Caco-2 (cell line): Measurements from ENCODE around the gene DNAH10. TPM values are rescaled to one million over a fixed set of nuclear protein-coding genes. Genes with fewer than 3 reads are reported as not detected.

Source experiments
- BruUV-seq: library from RNA; stranded (reverse); fragments of 400-500 nt; replicated peaks from 2 replicates; lab custom pipeline; 2021; lab: Mats Ljungman, UMichigan
- CTCF ChIA-PET: fragments of 300-600 bp; sonication (Branson Sonifier 250); formaldehyde crosslinking; loops from one replicate; lab custom pipeline; 2022; ENCODE audit warnings: antibody characterized with exemption; lab: Charles Lee
- POLR2A ChIA-PET: fragments of 300-600 bp; sonication (Branson Sonifier 250); formaldehyde crosslinking; loops from one replicate; lab custom pipeline; 2022; ENCODE audit warnings: antibody characterized with exemption; lab: Charles Lee
- DNase-seq, 2 experiments: peaks; one replicate each; pipeline versions ENCODE4 v3.0.0 to v3.0.0-alpha.2; 2020 to 2022
- H3K27me3 ChIP-seq: replicated peaks from 2 replicates; pipeline ENCODE4 v1.6.0; 2011; ENCODE audit warnings: low read length; ENCODE audit not compliant: control insufficient read depth, insufficient read depth
- H3K36me3 ChIP-seq: 2 replicates; pipeline ENCODE4 v1.5.1; 2011; ENCODE audit warnings: low read length; ENCODE audit not compliant: control insufficient read depth, insufficient read depth
- H3K4me1 ChIP-seq: fragments of 250-450 bp; sonication (Bioruptor Pico); 2 replicates; pipeline ENCODE4 v1.5.1; 2020; ENCODE audit warnings: mild to moderate bottlenecking
- H3K4me3 ChIP-seq: 2 replicates; pipeline ENCODE4 v1.5.1; 2011; ENCODE audit warnings: low read depth, mild to moderate bottlenecking, control low read depth, low read length
- H3K9me3 ChIP-seq: fragments of 250-450 bp; sonication (Bioruptor Pico); 2 replicates; pipeline ENCODE4 v1.5.1; 2020; ENCODE audit warnings: mild to moderate bottlenecking, moderate library complexity
- H3K27ac Mint-ChIP-seq: one replicate; pipeline ENCODE4 v1.8.0; 2022; ENCODE audit warnings: mixed read lengths; ENCODE audit not compliant: unreplicated experiment
- H3K27me3 Mint-ChIP-seq: one replicate; pipeline ENCODE4 v1.8.0; 2022; ENCODE audit warnings: mixed read lengths; ENCODE audit not compliant: insufficient read depth, unreplicated experiment
- H3K36me3 Mint-ChIP-seq: one replicate; pipeline ENCODE4 v1.8.0; 2022; ENCODE audit warnings: mild to moderate bottlenecking, mixed read lengths; ENCODE audit not compliant: insufficient read depth, unreplicated experiment
- H3K4me1 Mint-ChIP-seq: one replicate; pipeline ENCODE4 v1.8.0; 2022; ENCODE audit warnings: low read depth, mixed read lengths; ENCODE audit not compliant: unreplicated experiment
- H3K4me3 Mint-ChIP-seq: one replicate; pipeline ENCODE4 v1.8.0; 2022; ENCODE audit warnings: mild to moderate bottlenecking, moderate library complexity, mixed read lengths; ENCODE audit not compliant: unreplicated experiment
- H3K9me3 Mint-ChIP-seq: one replicate; pipeline ENCODE4 v1.8.0; 2022; ENCODE audit warnings: mixed read lengths; ENCODE audit not compliant: unreplicated experiment
- intact Hi-C: fragments of 100-400 bp; cut with micrococcal nuclease; formaldehyde crosslinking; loops from one replicate; pipeline ENCODE4 v1.10.0; 2022; ENCODE audit not compliant: unreplicated experiment
- total RNA-seq: library from RNA; stranded (reverse); gene quantifications from 2 replicates; pipeline ENCODE4 v1.2.3, GENCODE V29; 2022
- TF ChIP-seq, protein P1 (sequence below), 2 experiments: fragments of 200-600 bp in 1 of 2; IDR thresholded peaks; 1 replicate in 1 of 2; 2 replicates in 1 of 2; pipeline versions ENCODE4 v1.5.1 to v1.8.0; 2011 to 2022; ENCODE audit warnings: antibody characterized with exemption in 1 of 2, control low read depth in 1 of 2, inconsistent platforms in 1 of 2, low read depth in 1 of 2, low read length in 1 of 2, mild to moderate bottlenecking in 1 of 2, moderate library complexity in 1 of 2; ENCODE audit not compliant: insufficient read depth in 1 of 2, severe bottlenecking in 1 of 2, unreplicated experiment in 1 of 2

The DNAH10 gene
- total RNA-seq, 1 experiment from 2014 or later: 0.45 TPM

DNA sequence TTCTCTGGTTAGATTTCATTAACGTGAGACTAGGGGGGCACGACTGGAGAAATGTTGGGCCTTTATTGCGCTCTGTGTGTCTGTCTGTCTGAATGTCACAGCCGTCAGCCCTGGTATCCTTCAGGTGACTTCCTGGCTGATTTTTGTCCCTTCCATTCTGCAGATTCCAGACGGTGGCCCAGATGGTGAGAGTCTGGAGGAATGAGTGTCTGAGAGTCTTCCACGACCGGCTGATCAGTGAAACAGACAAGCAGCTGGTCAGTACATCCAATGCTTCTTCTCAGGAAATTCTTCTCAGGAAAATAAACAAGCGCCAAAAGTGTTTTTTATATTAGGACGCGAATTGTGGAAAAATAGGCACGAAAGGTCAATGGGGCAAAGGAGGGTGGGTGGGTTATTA lies 117.0 kb downstream of the DNAH10 start:
- H3K36me3 ChIP-seq: no peaks in the 10 kb centered on the region
- POLR2A ChIA-PET: no interaction called here
- BruUV-seq: no TSS peak
- TF ChIP-seq, protein P1, sequence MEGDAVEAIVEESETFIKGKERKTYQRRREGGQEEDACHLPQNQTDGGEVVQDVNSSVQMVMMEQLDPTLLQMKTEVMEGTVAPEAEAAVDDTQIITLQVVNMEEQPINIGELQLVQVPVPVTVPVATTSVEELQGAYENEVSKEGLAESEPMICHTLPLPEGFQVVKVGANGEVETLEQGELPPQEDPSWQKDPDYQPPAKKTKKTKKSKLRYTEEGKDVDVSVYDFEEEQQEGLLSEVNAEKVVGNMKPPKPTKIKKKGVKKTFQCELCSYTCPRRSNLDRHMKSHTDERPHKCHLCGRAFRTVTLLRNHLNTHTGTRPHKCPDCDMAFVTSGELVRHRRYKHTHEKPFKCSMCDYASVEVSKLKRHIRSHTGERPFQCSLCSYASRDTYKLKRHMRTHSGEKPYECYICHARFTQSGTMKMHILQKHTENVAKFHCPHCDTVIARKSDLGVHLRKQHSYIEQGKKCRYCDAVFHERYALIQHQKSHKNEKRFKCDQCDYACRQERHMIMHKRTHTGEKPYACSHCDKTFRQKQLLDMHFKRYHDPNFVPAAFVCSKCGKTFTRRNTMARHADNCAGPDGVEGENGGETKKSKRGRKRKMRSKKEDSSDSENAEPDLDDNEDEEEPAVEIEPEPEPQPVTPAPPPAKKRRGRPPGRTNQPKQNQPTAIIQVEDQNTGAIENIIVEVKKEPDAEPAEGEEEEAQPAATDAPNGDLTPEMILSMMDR (IDR thresholded peaks at IDR 0.05; ENCODE audit: insufficient read depth in 1 of 2, low read depth in 1 of 2, low read length in 1 of 2, severe bottlenecking in 1 of 2, unreplicated experiment in 1 of 2): no peak
- Mint-ChIP-seq H3K27me3 (peaks cover 4% of the 10 kb centered on the region), H3K27ac (no peak overlapping the region), H3K36me3 (no peaks in the 10 kb centered on the region), H3K4me3 (no peak overlapping the region), H3K4me1 (no peaks in the 10 kb centered on the region), H3K9me3 (peaks cover 8% of the 10 kb centered on the region)
- H3K4me3 ChIP-seq: no peak overlapping the region
- no peaks in the 10 kb centered on the region for H3K4me1 ChIP-seq
- no peaks in the 10 kb centered on the region for H3K27me3 ChIP-seq
- CTCF ChIA-PET: no interaction called here
- intact Hi-C loops: no loop called here
- H3K9me3 ChIP-seq: no peaks in the 10 kb centered on the region
- no peak for DNase-seq

DNA sequence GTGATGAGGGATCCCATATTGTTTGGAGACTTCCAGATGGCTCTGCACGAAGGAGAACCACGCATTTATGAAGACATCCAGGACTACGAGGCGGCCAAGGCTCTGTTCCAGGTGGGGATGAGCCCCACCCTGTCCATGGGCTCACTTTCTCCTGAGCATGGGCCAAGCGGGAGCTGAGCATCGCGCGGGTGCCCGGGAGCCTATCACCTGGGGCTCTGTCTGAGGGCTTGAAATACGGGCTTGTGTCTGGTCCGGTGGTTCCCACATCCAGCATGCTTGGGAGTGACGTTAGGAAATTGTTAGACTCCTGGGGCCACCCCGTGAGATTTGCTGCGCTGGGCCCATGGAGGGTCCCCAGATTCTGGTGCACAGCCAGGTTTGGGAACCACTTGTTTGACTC lies 117.6 kb downstream of the DNAH10 start:
- no peak for DNase-seq
- intact Hi-C loops: no loop called here
- H3K4me3 Mint-ChIP-seq: no peak overlapping the region
- ChIA-PET CTCF (no interaction called here), POLR2A (no interaction called here)
- H3K27ac Mint-ChIP-seq: no peak overlapping the region
- Histone ChIP-seq H3K9me3 (no peaks in the 10 kb centered on the region), H3K4me1 (no peaks in the 10 kb centered on the region), H3K36me3 (no peaks in the 10 kb centered on the region), H3K27me3 (no peaks in the 10 kb centered on the region), H3K4me3 (no peak overlapping the region)
- no peaks in the 10 kb centered on the region for H3K36me3 Mint-ChIP-seq
- H3K27me3 Mint-ChIP-seq: no peaks in the 10 kb centered on the region
- H3K9me3 Mint-ChIP-seq: peaks cover 2% of the 10 kb centered on the region
- no peaks in the 10 kb centered on the region for H3K4me1 Mint-ChIP-seq
- TF ChIP-seq, protein P1 (IDR thresholded peaks at IDR 0.05; ENCODE audit: insufficient read depth in 1 of 2, low read depth in 1 of 2, low read length in 1 of 2, severe bottlenecking in 1 of 2, unreplicated experiment in 1 of 2): no peak
- BruUV-seq: no TSS peak

DNA sequence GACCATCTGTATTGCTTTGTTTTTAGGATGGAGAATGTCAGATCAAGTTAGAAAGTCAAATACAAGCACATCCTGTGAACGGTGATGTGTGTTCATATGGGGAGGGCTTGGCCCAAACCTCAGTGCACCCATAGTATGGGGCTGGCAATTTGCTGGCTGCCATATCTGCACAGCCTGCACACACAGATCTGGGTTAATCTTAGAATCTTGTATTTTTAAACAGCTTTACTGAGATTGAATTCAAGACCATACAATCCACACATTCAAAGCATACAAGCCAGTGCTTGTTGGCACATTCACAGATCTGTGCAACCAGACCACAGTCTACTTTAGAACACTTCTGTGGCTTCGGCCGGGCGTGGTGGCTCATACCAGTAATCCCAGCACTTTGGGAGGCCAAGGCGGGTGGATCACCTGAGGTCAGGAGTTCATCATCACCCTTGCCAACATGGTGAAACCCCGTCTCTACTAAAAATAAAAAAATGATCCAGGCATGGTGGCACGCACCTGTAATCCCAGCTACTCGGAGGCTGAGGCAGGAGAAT lies 120.1 kb downstream of the DNAH10 start:
- no peaks in the 10 kb centered on the region for H3K9me3 Mint-ChIP-seq
- H3K27me3 ChIP-seq: no peaks in the 10 kb centered on the region

More for the DNA sequence above, 120.1 kb downstream of the DNAH10 start:
- H3K4me1 ChIP-seq: no peaks in the 10 kb centered on the region
- H3K4me1 Mint-ChIP-seq: no peaks in the 10 kb centered on the region
- DNase-seq: no peak
- ChIA-PET CTCF (interaction anchor here (0.7 kb wide), 1 partner anchor 73 kb away, joined by 3 read pairs; no protein-coding TSS in a partner anchor), POLR2A (no interaction called here)
- no peaks in the 10 kb centered on the region for H3K36me3 ChIP-seq
- no peak overlapping the region for H3K27ac Mint-ChIP-seq
- intact Hi-C loops: no loop called here
- BruUV-seq: no TSS peak
- no peaks in the 10 kb centered on the region for H3K36me3 Mint-ChIP-seq
- no peaks in the 10 kb centered on the region for H3K9me3 ChIP-seq
- H3K27me3 Mint-ChIP-seq: no peaks in the 10 kb centered on the region
- TF ChIP-seq, protein P1 (IDR thresholded peaks at IDR 0.05; ENCODE audit: insufficient read depth in 1 of 2, low read depth in 1 of 2, low read length in 1 of 2, severe bottlenecking in 1 of 2, unreplicated experiment in 1 of 2): no peak
- no peak overlapping the region for H3K4me3 Mint-ChIP-seq
- H3K4me3 ChIP-seq: no peak overlapping the region
